HG03060 (cell line): Measurements from ENCODE around the gene TMPRSS6.

Experiments used
- ATAC-seq: cut with Tn5 transposase; IDR thresholded peaks from one replicate; pipeline ENCODE4 v1.9.1; 2021; ENCODE audit warnings: low read depth, moderate number of reproducible peaks; ENCODE audit not compliant: unreplicated experiment

Gene TMPRSS6

GRCh38 chr22:37119872-37120271 lies 10.4 kb upstream of the TMPRSS6 start:
- no peak for ATAC-seq

- ATAC-seq, result no peak
Measured at GRCh38 chr22:37118083-37118482, 8.6 kb upstream of the TMPRSS6 start.

GRCh38 chr22:37117092-37117491 lies 7.6 kb upstream of the TMPRSS6 start:
- no peak for ATAC-seq

- ATAC-seq, result no peak
Measured at GRCh38 chr22:37115032-37115431, 5.5 kb upstream of the TMPRSS6 start.

GRCh38 chr22:37113757-37114156 lies 4.2 kb upstream of the TMPRSS6 start:
- ATAC-seq, result no peak

GRCh38 chr22:37112084-37112728 lies 2.7 kb upstream of the TMPRSS6 start:
- ATAC-seq, result no peak

- ATAC-seq, result no peak
Measured at GRCh38 chr22:37111156-37111717, 1.7 kb upstream of the TMPRSS6 start.

GRCh38 chr22:37107816-37108621 lies 1.5 kb downstream of the TMPRSS6 start:
- no peak for ATAC-seq

GRCh38 chr22:37105990-37106389 lies 3.5 kb downstream of the TMPRSS6 start:
- ATAC-seq, result no peak

GRCh38 chr22:37105154-37105553 lies 4.4 kb downstream of the TMPRSS6 start:
- ATAC-seq, result no peak

GRCh38 chr22:37103656-37104452 lies 5.7 kb downstream of the TMPRSS6 start:
- no peak for ATAC-seq

GRCh38 chr22:37103151-37103550 lies 6.4 kb downstream of the TMPRSS6 start:
- ATAC-seq, result no peak

- ATAC-seq, result no peak
Measured at GRCh38 chr22:37101311-37102066, 8.0 kb downstream of the TMPRSS6 start.

GRCh38 chr22:37100589-37101127 lies 8.9 kb downstream of the TMPRSS6 start:
- no peak for ATAC-seq

GRCh38 chr22:37098976-37099591 lies 10.4 kb downstream of the TMPRSS6 start:
- ATAC-seq, result no peak

GRCh38 chr22:37097346-37097745 lies 12.2 kb downstream of the TMPRSS6 start:
- ATAC-seq, result no peak

GRCh38 chr22:37095113-37095512 lies 14.4 kb downstream of the TMPRSS6 start:
- ATAC-seq, result no peak

- ATAC-seq, result no peak
Measured at GRCh38 chr22:37094239-37094638, 15.3 kb downstream of the TMPRSS6 start.

- no peak for ATAC-seq
Measured at GRCh38 chr22:37092997-37093396, 16.5 kb downstream of the TMPRSS6 start.

- ATAC-seq, result no peak
Measured at GRCh38 chr22:37091994-37092393, 17.5 kb downstream of the TMPRSS6 start.
